Breast epithelium (tissue), 3 donors: ENCODE data around the gene IMMP2L.

Experiments
- POLR2A ChIP-seq: fragments of 450-650 bp; IDR thresholded peaks from one replicate; pipeline ENCODE4 v1.6.1; 2016; ENCODE audit warnings: antibody characterized with exemption, mild to moderate bottlenecking, moderate library complexity
- POLR2AphosphoS5 ChIP-seq, 3 donors: sonication (generic); formaldehyde crosslinking; IDR thresholded peaks; one replicate each; pipeline ENCODE4 v1.6.1; 2017; ENCODE audit warnings: antibody characterized with exemption in 3 of 3
- TF ChIP-seq, protein P1 (sequence below), 3 donors: fragments of 450-650 bp; IDR thresholded peaks; one replicate each; pipeline ENCODE4 v1.5.1; 2016 to 2017; ENCODE audit warnings: antibody characterized with exemption in 3 of 3, mild to moderate bottlenecking in 3 of 3, moderate library complexity in 3 of 3

- TF ChIP-seq POLR2A (no peak), POLR2AphosphoS5 (IDR thresholded peaks at IDR 0.05) (no peak)
- TF ChIP-seq, protein P1, sequence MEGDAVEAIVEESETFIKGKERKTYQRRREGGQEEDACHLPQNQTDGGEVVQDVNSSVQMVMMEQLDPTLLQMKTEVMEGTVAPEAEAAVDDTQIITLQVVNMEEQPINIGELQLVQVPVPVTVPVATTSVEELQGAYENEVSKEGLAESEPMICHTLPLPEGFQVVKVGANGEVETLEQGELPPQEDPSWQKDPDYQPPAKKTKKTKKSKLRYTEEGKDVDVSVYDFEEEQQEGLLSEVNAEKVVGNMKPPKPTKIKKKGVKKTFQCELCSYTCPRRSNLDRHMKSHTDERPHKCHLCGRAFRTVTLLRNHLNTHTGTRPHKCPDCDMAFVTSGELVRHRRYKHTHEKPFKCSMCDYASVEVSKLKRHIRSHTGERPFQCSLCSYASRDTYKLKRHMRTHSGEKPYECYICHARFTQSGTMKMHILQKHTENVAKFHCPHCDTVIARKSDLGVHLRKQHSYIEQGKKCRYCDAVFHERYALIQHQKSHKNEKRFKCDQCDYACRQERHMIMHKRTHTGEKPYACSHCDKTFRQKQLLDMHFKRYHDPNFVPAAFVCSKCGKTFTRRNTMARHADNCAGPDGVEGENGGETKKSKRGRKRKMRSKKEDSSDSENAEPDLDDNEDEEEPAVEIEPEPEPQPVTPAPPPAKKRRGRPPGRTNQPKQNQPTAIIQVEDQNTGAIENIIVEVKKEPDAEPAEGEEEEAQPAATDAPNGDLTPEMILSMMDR (IDR thresholded peaks at IDR 0.05) = no peak
Observed at GRCh38 chr7:111554086-111554485, 8.2 kb downstream of the IMMP2L start.
